GM21619 (cell line): ENCODE results near the gene ZNF821.
"Not testable (repeated sequence)": the region's sequence is repeated elsewhere in the genome, so short reads cannot be mapped to it uniquely, and the experiment has no call there.

Experiments used
- ATAC-seq: cut with Tn5 transposase; IDR thresholded peaks from one replicate; pipeline ENCODE4 v1.9.1; 2021; ENCODE audit not compliant: unreplicated experiment

ZNF821 gene

DNA sequence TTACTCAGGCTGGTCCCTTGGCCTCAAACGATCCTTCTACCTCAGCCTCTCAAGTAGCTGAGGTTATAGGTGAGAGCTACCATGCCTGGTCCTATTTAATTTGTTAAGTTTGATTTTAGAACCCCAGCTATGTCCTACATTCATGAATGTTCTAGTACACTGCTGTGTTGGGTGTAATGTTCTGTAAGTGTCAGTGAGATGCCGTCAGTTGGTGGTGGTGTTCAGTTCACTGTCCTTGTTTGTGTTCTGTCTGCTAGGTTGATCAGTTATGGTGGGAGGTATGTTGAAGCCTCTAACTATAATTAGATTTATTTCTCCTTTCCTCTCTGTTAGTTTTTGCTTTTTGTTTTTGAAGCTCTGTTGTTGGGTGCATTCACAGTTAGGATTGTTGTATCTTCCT is 19.6 kb upstream of the ZNF821 start:
- ATAC-seq, result no peak

DNA sequence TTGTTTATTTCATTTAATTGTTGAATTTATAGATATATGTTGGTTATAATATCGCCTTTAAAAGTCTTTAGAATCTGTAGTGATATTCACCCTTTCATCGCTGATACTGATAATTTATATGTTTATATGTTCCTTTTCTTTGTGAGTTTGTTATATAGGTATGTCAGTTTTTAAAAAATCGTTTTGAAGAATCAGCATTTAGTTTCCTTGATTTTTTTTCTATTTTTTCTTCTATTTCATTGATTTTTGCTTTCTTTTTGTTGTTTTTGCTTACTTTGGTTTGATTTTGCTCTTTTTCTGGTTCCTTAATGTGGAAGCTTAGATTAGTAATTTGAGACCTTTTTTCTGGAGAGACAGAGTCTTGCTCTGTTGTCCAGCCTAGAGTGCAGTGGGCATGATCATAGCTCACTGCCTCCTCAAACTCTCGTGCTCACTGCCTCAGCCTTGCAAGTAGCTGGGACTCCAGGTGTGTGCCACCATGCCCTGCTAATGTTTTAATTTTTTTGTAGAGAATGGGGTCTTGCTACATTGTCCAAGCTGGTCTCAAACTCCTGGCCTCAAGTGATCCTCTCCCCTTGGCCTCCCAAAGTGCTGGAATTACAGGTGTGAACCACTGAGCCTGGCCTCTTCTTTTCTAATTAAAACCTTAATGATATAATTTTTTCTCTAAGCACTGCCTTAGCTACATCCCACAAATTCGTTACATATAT is 18.8 kb upstream of the ZNF821 start:
- no peak for ATAC-seq

DNA sequence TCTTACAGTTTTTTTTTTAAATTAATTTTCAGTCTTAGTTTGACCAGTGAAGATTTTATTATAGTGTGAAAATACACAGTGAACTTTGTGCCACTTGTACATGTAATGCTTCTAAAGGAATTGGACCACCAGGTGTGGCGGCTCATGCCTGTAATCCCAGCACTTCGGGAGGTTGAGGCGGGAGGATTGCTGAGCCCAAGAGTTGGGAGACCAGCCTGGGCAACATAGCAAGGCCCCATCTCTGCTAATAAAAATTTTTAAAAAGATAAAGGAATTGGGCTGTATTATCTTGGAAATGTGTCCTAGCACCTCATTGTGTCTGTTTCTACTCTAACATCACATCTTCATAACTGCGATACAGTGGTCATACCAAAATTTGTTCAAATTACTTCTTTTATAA is 15.2 kb upstream of the ZNF821 start:
- no peak for ATAC-seq

DNA sequence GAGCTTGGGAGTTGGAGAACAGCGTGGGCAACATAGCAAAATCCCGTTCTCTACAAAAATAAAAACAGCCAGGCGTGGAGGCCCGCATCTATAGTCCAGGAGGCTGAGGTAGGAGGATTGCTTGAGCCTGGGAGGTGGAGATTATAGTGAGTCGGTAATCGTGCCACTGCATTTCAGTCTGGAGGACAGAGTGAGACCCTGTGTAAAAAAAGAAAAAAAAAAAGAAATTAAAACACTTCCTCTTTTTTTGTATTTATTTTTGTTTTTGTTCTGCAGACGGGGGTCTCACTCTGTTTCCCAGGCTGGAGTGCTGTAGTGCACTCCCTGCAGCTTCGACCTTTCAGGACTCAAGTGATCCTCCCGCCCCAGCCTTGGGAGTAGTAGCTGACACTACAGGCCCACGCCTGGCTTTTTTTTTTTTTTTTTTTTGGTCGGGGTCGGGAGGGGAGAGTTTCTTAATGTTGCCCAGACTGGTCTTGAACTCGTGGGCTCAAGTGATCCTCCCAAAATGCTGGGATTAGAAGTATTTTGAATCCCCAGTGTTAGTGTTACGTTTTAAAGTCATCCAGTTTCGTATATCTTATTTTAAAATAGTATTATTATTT is 12.9 kb upstream of the ZNF821 start:
- no peak for ATAC-seq

DNA sequence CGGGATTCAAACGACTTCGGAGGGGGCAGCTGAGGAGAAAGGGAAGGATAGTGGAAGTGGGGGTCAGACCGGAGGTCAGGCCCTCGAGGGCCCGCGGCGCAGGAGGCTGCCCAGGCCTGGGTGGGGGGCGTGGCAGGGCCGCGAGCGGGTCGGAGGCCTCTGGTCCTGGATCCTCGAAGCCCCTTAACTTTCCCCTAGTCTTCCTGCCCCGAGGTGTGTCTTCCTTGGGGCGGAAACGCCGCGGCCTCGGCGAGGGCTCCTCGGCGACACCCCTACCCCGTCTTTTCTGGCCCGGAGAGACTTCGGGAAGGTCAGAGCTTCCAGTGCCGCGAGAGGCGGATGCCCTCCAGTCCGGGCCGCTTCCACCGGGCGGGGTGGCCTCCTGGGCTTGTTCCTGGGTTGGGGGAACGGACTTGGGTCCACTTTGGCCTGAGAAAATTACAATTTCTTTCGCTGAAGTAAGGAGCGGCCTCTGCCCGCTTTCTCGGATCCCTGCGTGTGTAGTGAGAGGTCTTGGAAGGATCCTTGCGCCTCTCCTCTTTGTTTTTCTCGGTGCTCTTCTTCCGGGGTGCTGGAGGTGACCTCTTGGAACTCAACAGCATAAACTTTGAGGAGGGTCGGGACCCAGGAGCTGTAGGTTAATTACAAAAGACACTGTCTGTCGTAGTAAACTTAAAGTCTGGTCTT is 11.8 kb upstream of the ZNF821 start:
- ATAC-seq, result peak; percentile 18

DNA sequence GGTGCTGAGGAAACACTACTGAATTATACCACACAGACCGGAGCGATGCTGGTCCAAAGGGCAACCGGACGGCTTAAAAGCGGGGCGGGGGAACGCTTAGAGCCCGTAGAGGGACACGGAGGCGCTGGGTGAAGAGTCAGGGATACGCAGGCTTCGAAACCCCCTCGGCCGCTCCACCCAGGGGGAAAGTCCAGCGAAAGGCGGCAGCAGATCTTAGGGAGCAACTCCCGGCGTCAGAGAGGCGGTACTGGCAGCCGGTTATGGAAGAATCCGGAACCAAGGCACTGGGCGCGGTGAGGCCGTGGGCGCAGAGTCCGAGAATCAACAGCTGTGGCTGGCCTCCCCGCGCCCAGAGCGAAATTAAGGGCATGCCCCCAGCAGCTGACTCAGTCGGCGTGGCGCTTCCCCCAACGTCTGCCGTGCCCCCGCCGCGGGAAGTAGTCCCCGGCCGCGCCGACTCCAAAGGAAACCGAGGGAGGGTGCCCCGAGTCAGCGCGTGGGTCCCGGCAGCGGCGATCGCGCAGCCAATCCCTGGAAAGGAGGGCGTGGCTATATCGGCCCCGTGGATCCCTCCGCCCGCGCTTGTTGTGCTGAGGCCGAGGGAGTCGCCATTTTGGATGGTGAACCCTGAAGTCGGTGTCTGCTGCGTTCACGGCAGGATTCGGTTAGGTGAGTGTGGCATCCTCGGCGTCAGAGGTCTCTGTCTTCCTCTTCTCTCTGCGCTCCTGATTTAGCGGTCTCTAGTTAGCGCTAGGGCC is 11.1 kb upstream of the ZNF821 start, which contains the start of gene IST1:
Gene IST1 (plus strand): TSS at position 611 of the 758 bp plus-strand sequence. CDS start 20,110 bp downstream, outside the sequence.
- ATAC-seq, result peak; percentile 81

DNA sequence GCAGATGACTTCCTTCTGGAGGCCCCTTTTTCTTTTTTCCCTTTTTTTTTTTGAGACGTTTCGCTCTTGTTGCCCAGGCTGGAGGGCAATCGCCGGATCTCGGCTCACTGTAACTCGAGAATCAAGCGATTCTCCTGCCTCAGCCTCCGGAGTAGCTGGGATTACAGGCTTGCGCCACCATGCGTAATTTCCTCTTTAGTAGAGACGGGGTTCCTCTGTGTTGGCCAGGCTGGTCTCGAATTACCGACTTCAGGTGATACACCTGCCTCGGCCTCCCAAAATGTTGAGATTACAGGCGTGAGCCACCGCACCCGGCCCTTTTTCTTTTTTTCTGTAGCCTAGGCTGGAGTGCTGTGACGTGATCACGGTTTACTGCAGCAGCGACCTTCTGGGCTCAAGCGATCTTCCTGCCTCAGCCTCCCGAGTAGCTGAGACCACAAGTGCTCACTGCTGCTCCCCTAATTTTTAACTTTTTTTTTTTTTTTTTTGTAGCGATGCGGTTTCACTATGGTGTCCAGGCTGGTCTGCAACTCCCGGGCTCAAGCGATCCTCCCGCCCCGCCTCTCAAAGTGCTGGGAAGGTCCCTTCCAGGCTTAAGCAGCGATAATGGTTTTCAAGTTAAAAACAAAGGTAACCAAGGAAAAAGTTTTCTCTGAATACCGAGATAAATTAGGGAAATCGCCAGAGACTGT is 10.4 kb upstream of the ZNF821 start:
- ATAC-seq, result peak; percentile 9

DNA sequence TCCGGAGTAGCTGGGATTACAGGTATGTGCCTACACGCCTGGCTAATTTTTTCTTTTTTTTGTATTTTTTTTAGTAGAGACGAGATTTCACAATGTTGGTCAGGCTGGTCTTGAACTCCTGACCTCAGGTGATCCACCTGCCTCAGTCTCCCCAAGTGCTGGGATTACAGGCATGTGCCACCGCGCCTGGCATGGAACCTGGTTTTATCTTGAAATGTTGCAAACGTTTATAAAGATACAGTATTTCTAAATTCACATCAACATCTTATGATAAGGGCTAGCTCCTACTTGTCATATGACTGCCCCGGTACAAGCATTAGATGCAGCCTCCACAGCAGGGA is 9.9 kb upstream of the ZNF821 start:
- no peak for ATAC-seq

DNA sequence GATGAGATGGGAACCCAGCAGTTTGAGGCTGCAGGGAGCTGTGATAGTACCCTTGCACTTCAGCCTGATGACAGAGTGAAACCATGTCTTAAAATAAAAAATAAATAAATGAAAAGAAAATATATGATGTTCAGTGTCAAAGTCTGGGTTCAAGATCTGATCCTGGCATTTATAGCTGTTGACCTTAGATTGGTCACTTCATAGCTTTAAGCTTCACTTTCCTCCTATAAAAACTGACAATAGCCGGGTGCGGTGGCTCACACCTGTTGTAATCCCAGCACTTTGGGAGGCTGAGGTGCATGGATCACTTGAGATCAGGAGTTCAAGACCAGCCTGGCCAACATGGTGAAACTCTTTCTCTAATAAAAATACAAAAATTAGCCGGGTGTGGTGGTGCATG is 5.2 kb upstream of the ZNF821 start:
- ATAC-seq, result no peak

DNA sequence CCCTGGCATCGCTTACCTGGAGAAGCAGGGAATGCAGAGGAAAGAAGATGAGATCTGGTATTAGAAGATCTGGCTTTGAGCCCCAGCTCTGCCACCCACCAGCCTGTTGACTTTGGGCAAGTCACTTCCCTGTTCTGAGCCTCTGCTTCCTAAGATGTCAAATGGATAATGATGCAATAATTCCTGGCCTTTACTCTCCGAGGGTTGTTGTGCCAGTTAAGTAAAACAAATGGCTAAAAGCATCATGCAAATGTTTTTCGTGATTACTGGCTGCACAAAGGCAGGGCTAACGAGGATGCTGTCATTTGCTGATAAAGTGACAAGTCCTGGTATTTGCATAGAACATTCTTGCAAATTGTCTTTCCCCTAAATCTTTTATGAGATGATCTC is 1.3 kb upstream of the ZNF821 start:
- no peak for ATAC-seq

DNA sequence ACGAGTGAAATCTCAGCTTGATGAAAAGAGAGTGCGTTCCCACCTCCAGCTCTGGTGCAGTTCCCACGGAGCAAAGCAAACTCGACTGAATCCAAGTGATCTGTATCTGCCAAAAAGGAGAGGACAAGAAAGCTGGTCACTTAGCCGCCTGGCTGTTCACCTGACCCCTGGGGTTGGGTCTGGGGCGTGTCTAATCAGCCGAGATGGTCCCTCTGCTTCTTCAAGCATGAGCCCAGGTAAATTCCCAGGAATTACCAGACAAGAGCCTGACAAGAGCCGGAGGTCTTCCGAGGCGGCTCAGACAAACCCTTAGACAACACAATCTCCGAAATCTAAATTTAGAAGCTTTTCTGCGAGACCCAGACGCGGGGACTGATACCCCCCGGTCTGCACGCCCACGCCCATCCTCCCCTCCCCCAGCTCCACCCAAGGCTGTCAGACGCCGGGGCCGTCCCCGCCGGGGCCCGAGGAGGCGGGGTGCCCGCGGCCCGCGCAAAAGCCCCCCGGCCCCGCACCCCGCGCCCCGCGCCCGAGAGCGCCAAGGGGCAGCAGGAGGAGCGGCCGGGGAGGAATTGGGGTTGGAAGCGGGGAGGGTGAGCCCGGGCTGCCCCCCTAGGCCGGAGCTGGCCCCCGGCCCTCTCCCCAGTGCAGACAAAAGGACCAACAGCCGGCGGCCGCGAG is 674 bp downstream of the ZNF821 start:
- ATAC-seq, result peak; percentile 36

DNA sequence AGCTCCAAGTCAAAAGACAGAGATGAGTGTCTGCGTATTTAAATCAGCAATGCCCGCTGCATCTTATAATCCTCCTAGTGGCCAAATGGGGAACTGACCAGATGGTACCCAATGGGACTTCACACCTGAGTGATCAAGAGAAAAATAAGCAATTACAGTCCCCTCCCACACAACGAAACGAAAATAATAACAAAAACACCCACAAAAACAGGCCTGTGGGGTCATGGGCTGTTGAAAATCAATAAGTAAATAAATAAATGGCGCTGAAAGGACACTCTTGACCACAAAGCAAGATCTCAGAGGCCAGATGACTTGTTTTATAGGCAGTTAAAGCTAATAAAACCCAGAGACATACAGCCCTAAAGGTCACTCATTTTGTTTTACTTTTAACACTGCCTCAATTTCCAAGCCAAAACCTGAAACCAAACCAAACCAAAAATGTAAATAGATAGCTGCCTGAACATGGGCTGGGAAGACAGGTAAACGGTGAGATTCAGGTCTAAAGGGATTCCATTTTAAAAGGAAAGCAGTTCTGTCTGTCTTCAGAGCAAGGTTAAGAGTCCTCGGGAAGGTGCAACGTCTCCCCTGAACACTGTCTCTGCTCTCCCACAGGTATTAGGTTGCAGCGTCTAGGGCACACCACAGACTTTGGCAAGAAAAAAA is 1.3 kb downstream of the ZNF821 start:
- ATAC-seq, result peak; percentile 39

DNA sequence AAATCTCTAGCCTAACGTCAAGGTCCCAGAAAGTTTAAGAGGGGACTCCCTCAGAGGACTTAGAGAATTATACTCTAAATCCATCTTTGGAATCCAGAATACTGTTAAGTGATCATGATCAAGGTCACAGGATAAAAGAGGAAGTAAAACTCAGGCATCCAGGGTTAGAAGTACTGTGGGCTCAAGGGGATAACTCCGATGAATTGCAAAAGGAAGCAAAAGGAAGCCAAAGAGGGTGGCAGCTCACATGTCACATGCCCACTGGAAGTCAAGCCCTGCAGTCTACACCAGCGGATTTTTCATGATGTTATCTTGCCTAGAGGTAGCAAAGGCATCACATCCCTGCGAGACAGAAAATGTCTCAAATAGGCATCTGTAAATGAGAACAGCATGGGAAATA is 3.8 kb downstream of the ZNF821 start:
- no peak for ATAC-seq

DNA sequence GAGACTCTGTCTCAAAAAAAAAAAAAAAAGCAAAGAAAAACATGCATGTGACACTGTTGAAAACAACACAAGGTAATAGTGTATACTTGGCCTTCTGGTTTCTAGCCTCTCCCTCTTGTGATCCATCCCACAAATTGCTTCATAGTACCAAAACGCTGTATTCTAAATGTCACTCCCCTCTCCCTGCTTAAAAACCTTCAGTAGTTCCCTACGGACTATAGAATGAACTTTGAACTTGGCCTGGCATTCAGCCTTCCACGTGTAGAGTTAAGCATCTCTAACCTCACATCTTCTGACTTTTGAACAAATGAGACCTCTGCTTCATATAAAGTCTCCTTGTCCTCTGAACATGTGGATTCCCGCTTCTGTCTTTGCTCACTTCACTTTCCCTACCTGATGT is 5.1 kb downstream of the ZNF821 start:
- ATAC-seq, result no peak

DNA sequence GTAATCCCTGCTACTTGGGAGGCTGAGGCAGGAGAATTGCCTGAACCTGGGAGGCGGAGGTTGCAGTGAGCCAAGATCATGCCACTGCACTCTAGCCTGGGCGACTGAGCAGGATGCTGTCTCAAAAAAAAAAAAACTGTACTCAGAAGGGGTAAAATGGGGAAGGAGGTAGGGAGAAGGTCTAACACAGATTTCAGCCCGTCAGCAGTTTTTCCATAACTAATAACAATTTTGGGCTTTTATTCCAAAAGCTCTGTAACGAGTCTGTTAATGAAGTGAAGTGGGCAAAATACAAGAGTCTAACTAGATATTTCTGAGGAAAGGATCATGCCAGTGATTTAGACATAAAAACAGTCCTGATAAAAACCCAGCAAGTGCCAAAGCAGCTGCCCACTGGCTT is 10.8 kb downstream of the ZNF821 start:
- ATAC-seq, result no peak

DNA sequence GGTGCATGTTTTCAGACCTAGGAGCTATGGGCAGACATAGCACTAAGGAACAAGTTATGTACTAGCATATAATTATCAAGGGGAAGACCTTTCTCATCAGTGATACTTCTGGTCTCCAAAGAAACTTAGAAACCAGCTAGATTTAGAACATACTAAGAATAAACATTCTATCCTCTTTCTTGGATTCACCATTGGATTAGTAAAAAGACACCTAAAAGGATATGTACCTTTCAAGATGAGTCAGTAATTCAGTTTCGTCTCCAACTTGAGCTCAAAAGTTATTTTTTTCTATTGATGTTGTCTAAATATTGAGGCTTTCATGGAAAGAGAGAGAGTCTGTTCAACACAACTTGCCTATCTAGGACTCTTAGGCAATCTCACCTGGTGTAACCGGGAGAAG is 13.2 kb downstream of the ZNF821 start:
- ATAC-seq, result no peak

DNA sequence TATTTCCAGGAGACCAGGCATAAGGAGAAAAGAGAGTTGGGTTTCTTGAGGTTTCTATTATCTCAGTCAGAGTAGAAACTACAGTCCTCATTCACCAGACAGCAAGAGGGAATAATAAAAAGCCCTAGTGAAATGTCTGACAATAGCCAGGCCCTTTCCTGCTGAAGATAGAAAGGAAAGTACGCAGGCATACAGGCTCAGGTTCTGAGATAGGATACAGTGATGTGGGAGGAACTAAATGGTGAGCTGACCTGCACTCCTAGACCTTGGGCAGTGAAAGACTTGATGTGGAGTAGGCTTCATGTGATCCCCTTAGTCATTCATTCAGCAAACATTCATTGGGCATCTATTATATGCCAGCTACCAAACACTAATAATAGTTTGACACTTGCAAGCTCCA is 14.9 kb downstream of the ZNF821 start:
- ATAC-seq, result no peak

DNA sequence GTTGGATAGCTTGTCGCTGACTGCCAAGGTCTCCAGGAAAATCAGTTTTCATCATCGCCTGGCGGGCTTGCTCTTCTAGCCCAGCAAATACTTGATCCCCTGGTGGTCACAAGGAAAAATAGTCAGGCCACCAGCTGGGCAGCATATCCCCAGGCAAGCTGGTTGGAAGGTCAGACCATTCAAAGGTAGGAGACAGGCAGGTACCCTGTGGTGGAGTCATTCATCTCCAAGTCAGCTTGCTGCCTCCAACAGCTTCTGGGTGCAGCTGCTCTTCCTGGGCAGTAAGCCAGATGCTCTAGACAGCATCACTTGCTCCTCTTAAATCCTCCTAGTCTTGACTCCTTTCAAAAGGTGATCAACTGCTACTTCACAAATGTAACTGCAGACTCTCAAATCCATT is 16.0 kb downstream of the ZNF821 start:
- ATAC-seq, result no peak

DNA sequence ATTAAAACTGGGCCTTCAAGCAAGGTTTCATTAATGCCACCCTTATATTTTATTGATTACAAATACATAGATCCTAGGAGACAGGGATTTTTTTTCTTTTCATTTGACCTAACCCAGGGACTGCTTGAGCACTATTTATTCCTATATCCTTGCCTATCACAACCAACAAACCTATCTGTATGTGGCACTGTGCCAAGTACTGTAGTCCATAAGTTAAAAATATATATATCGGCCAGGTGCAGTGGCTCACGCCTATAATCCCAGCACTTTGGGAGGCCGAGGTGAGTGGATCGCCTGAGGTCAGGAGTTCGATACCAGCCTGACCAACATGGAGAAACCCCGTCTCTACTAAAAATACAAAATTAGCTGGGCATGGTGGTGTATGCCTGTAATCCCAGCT is 16.8 kb downstream of the ZNF821 start:
- not testable (repeated sequence) for ATAC-seq
